ENCODE results near the gene TRMT2A.
"Not testable (repeated sequence)": the region's sequence is repeated elsewhere in the genome, so short reads cannot be mapped to it uniquely, and the experiment has no call there.

Gene TRMT2A

DNA sequence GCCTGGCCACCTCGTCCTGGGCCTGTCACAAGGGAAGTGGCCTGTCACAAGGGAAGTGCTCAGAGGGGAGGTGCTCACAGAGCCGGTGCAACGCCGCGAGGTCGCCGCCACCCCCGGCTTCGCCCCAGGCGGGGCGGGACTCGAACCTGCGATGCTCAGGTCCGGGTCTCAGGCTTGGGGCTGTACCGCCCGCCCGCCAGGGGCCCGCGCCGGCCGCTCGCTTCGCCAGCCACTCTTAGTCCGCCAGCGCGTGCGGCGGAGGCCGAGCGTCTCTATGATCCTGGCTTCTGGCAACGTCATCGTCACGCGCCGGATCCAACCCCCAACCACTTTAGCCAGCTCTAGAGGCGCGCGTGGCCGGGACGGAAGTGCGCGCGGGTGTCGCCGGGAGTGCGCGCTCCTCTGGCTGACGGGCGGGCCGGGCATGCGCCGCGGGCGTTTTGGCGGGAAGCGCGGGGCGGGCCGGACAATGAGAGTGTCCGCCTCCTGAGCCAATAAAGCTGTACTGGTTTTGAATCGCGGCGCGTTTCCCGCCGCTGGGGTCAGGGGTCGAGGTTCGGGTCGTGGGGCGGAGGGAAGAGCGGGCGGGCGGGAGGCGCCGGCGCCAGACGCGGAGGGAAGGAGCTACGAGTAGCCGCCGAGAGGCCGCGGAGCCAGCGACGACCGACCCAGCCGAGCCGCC, at the start of gene TRMT2A:
TSS of gene TRMT2A (minus strand) at position 276 of the 682 bp plus-strand sequence. CDS start 320 bp downstream, outside the sequence.
- Mint-ChIP-seq H3K36me3 (ENCODE audit: low read depth) (peaks cover 84% of the 10 kb centered on the region), H3K27ac (peak within 1 kb of the TSS; percentile 96), H3K4me1 (ENCODE audit: low read depth) (peaks cover 38% of the 10 kb centered on the region), H3K4me3 (peak within 1 kb of the TSS; percentile 88), H3K27me3 (no peaks in the 10 kb centered on the region), H3K9me3 (no peaks in the 10 kb centered on the region)
- intact Hi-C loops (cut with micrococcal nuclease) = loop anchor here (1.0 kb wide), 2 partner anchors 14 to 37 kb away; partner anchors contain the start of genes DGCR8 and ZDHHC8

- Mint-ChIP-seq H3K27me3 (no peaks in the 10 kb centered on the region), H3K36me3 (ENCODE audit: low read depth) (no peaks in the 10 kb centered on the region), H3K27ac (no peak overlapping the region), H3K4me1 (ENCODE audit: low read depth) (no peaks in the 10 kb centered on the region), H3K9me3 (peaks cover 9% of the 10 kb centered on the region), H3K4me3 (no peak overlapping the region)
- intact Hi-C loops (cut with micrococcal nuclease) = no loop called here
Measured at GRCh38 chr22:20166703-20167102, 49.7 kb upstream of the TRMT2A start.

DNA sequence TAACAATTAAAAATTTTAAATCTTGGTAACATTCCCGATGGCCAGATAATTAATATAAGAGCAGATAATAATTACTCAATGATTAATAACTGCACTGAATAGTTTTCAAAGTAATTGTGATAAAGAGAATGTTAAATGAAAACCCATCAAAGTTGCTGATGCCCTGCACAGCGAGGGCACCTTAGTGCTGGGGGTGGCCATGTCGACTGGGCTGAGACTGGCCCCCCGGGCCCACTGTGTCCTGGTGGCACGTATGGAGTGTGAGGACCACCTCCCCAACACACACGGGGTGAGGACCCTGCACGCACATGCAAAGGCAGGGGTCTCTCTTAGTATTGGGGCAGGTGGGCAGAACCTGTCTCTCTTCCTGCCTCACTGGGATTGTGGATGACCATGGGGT, 48.9 kb upstream of the TRMT2A start:
- Mint-ChIP-seq H3K27me3 (peaks cover 3% of the 10 kb centered on the region), H3K36me3 (ENCODE audit: low read depth) (no peaks in the 10 kb centered on the region), H3K27ac (no peak overlapping the region), H3K4me1 (ENCODE audit: low read depth) (no peaks in the 10 kb centered on the region), H3K4me3 (no peak overlapping the region), H3K9me3 (peaks cover 9% of the 10 kb centered on the region)
- intact Hi-C loops (cut with micrococcal nuclease) = no loop called here

- intact Hi-C loops (cut with micrococcal nuclease) = no loop called here
Measured at GRCh38 chr22:20165421-20165820, 48.4 kb upstream of the TRMT2A start.

DNA sequence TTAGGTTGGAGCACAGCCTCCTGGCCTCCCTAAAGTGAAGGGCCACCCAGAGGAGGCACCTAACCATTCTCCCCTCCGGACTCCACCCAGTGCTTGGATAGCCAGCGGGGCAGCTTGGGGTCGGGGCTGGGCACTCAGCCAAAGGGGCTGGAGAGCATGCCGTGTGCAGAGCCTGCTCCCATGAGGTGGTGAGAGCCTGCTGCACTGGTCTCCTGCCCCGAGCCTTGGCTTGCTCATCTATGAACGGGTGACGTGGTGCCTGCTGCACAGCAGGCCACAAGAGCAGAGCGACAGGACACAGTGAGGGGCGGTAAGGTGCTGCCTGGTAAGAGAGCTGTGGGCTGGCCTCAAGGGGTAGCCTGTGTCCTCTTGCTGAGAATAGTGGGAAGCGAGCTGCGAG, 47.8 kb upstream of the TRMT2A start:
- H3K27me3 Mint-ChIP-seq = peaks cover 8% of the 10 kb centered on the region
- H3K36me3 Mint-ChIP-seq (ENCODE audit: low read depth) = no peaks in the 10 kb centered on the region
- no peak overlapping the region for H3K4me3 Mint-ChIP-seq
- no peaks in the 10 kb centered on the region for H3K4me1 Mint-ChIP-seq (ENCODE audit: low read depth)
- H3K9me3 Mint-ChIP-seq = peaks cover 9% of the 10 kb centered on the region
- no peak overlapping the region for H3K27ac Mint-ChIP-seq
- intact Hi-C loops (cut with micrococcal nuclease) = no loop called here

More at GRCh38 chr22:20165421-20165820, 48.4 kb upstream of the TRMT2A start:
- Mint-ChIP-seq H3K9me3 (peaks cover 9% of the 10 kb centered on the region), H3K4me3 (no peak overlapping the region), H3K36me3 (ENCODE audit: low read depth) (no peaks in the 10 kb centered on the region), H3K27me3 (peaks cover 3% of the 10 kb centered on the region), H3K4me1 (ENCODE audit: low read depth) (no peaks in the 10 kb centered on the region), H3K27ac (no peak overlapping the region)

DNA sequence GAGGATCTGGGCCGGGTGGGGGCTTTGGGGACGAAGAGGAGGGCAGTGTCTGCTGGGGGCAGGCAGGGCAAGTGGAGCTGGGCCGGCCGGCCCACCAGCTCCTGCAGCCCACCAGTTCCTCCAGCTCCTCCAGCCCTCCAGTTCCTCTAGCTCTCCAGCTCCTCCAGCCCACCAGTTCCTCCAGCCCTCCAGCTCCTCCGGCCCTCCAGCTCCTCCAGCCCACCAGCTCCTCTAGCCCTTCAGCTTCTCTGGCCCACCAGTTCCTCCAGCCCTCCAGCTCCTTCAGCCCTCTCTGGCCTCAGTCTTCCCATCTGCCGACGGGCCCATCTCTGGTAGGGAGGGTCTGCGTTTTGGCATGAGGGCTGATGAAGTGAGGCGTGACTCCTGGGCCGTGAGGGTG, 43.0 kb upstream of the TRMT2A start:
- Mint-ChIP-seq H3K4me1 (ENCODE audit: low read depth) (no peaks in the 10 kb centered on the region), H3K9me3 (peaks cover 9% of the 10 kb centered on the region), H3K4me3 (no peak overlapping the region), H3K36me3 (ENCODE audit: low read depth) (no peaks in the 10 kb centered on the region), H3K27ac (no peak overlapping the region), H3K27me3 (peaks cover 31% of the 10 kb centered on the region)
- intact Hi-C loops (cut with micrococcal nuclease) = no loop called here

DNA sequence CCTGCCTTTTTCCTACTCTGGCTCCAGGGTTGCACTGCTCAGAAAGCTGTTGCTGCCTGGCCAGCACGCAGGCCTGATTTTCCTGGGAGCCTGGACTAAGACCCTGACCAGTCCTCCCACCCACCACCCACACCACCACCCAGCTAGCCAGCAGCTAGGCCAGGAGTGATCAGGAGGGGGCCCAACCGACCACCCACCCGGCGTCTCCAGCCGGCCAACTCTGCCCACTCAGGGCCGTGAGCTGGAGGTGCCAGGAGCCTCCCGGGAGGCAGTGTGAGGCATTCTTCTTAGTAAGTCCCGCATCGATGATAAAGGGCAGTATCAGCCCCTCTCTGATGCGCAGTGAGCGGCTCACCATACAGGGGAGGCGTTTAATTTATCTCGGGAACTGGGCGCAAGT, 42.5 kb upstream of the TRMT2A start:
- H3K36me3 Mint-ChIP-seq (ENCODE audit: low read depth); H3K9me3 Mint-ChIP-seq; H3K27ac Mint-ChIP-seq; intact Hi-C loops (cut with micrococcal nuclease); H3K4me3 Mint-ChIP-seq; H3K4me1 Mint-ChIP-seq (ENCODE audit: low read depth): not testable (repeated sequence)
- peaks cover 33% of the 10 kb centered on the region for H3K27me3 Mint-ChIP-seq

DNA sequence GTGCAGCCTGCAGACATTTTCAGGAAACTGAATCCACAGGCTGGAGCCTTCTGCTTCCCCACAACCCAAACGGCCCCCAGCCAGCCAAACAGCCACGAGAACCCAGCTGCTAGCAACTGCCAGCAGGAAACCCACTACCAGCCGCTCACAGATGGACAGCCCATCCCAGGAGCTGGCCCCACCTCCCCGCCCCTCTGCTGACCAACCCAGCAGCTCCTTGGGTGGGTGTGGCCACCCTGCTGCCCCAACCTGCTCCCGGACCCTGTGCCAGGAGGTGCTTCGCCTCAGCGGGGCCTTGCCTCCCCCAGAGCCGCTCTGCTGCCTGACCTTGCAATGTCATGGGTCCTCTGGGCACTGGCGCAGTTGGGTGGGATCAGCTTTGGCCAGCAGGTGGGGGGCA, 42.0 kb upstream of the TRMT2A start:
- no peak overlapping the region for H3K4me3 Mint-ChIP-seq
- H3K27ac Mint-ChIP-seq = no peak overlapping the region
- H3K4me1 Mint-ChIP-seq (ENCODE audit: low read depth) = no peaks in the 10 kb centered on the region
- peaks cover 37% of the 10 kb centered on the region for H3K27me3 Mint-ChIP-seq
- peaks cover 2% of the 10 kb centered on the region for H3K9me3 Mint-ChIP-seq
- intact Hi-C loops (cut with micrococcal nuclease) = no loop called here
- no peaks in the 10 kb centered on the region for H3K36me3 Mint-ChIP-seq (ENCODE audit: low read depth)

DNA sequence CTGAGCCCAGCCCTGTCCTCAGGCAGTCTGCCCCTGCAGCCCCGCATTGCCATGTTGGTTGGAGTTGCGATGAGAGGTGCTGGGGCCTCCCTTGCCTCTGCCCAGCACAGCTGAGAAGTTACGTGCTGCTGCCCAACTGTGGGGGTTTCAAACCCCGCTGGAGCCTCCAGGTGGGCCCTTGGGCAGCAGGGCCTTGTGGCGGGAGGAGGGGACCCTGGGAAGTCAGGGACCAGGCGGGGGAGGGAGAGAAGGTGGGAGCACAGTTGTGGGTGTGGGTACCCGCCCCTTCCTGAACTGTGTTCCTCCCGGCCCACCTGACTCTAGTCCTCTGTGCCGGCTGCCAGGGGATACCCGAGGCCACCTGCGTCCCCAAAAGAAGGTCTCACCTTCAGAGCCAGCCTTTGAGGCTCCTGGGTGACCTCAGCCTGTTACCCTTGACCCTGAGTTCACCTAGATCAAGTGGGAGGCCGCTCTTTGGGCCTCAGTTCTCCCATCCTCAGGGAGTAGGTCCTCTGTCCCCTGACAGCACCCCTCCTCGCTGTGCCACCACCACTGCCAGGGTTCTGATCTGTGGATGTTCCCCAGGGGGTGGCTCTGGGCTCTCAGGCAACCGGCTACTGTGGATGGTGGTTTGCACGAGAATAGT, 41.5 kb upstream of the TRMT2A start:
- Mint-ChIP-seq H3K4me3 (no peak overlapping the region), H3K27ac (no peak overlapping the region), H3K27me3 (peaks cover 40% of the 10 kb centered on the region), H3K36me3 (ENCODE audit: low read depth) (no peaks in the 10 kb centered on the region), H3K9me3 (no peaks in the 10 kb centered on the region), H3K4me1 (ENCODE audit: low read depth) (no peaks in the 10 kb centered on the region)
- intact Hi-C loops (cut with micrococcal nuclease) = no loop called here

GRCh38 chr22:20157430-20158183, 40.6 kb upstream of the TRMT2A start:
- H3K27ac Mint-ChIP-seq = no peak overlapping the region
- H3K9me3 Mint-ChIP-seq = no peaks in the 10 kb centered on the region
- no peaks in the 10 kb centered on the region for H3K36me3 Mint-ChIP-seq (ENCODE audit: low read depth)
- H3K4me1 Mint-ChIP-seq (ENCODE audit: low read depth) = no peaks in the 10 kb centered on the region
- intact Hi-C loops (cut with micrococcal nuclease) = no loop called here
- H3K4me3 Mint-ChIP-seq = no peak overlapping the region
- peaks cover 40% of the 10 kb centered on the region for H3K27me3 Mint-ChIP-seq

- Mint-ChIP-seq H3K4me3 (no peak overlapping the region), H3K36me3 (ENCODE audit: low read depth) (no peaks in the 10 kb centered on the region)
Measured at GRCh38 chr22:20156611-20157429, 39.8 kb upstream of the TRMT2A start.

GRCh38 chr22:20156042-20156389, 39.0 kb upstream of the TRMT2A start:
- no peaks in the 10 kb centered on the region for H3K9me3 Mint-ChIP-seq
- H3K27me3 Mint-ChIP-seq = peaks cover 39% of the 10 kb centered on the region
- intact Hi-C loops (cut with micrococcal nuclease) = no loop called here
- H3K27ac Mint-ChIP-seq = no peak overlapping the region
- H3K4me1 Mint-ChIP-seq (ENCODE audit: low read depth) = no peaks in the 10 kb centered on the region
- no peaks in the 10 kb centered on the region for H3K36me3 Mint-ChIP-seq (ENCODE audit: low read depth)
- no peak overlapping the region for H3K4me3 Mint-ChIP-seq

More at GRCh38 chr22:20156611-20157429, 39.8 kb upstream of the TRMT2A start:
- Mint-ChIP-seq H3K9me3 (no peaks in the 10 kb centered on the region), H3K27ac (no peak overlapping the region), H3K27me3 (peaks cover 42% of the 10 kb centered on the region), H3K4me1 (ENCODE audit: low read depth) (no peaks in the 10 kb centered on the region)
- intact Hi-C loops (cut with micrococcal nuclease) = no loop called here

DNA sequence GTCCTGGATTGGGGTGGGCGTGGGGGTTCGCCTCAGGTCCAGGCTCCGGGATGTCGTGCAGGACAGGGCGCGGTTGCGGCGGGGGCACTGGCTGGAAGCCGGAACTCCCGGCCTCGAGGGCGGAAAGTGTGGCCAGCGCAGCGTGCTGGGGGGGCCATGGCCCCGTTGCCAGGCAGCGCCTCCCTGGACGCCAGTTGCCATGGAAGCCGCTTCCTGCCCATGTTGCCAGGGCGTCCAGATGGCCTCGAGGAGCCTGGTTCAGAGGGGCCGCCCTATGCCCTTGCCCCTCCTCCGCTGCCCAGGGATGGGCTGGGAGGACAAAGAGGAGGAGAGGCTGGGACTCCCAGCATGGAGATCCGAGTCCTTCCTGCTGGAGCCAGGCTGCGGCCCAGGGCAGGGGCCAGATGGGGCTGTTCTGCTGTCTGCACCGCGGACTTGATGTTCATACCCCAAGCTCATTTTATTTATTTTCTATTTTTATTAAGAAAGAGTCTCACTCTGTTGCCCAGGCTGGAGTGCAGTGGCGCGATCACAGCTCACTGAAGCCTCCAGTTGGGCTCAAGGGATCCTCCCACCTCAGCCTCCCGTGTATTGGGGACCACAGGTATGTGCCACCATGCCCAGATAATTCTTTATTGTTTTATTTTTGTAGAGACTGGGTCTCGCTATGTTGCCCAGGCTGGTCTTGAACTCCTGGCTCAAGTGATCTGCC, 38.5 kb upstream of the TRMT2A start:
- Mint-ChIP-seq H3K36me3 (ENCODE audit: low read depth) (no peaks in the 10 kb centered on the region), H3K27me3 (peaks cover 38% of the 10 kb centered on the region), H3K4me1 (ENCODE audit: low read depth) (no peaks in the 10 kb centered on the region), H3K27ac (no peak overlapping the region), H3K4me3 (no peak overlapping the region), H3K9me3 (no peaks in the 10 kb centered on the region)
- intact Hi-C loops (cut with micrococcal nuclease) = no loop called here
